CD4-positive, alpha-beta T cell treated with Interleukin-21 for 1 hour (primary cell): ENCODE results near the gene ICAM1.

Experiments
- DNase-seq: peaks from one replicate; pipeline ENCODE4 v3.0.0-alpha.2; 2020

ICAM1 gene

GRCh38 chr19:10295305-10295846 is 24.5 kb downstream of the ICAM1 start:
- DNase-seq, result peak; percentile 84

GRCh38 chr19:10295847-10296591 is 25.1 kb downstream of the ICAM1 start:
- no peak for DNase-seq

DNA sequence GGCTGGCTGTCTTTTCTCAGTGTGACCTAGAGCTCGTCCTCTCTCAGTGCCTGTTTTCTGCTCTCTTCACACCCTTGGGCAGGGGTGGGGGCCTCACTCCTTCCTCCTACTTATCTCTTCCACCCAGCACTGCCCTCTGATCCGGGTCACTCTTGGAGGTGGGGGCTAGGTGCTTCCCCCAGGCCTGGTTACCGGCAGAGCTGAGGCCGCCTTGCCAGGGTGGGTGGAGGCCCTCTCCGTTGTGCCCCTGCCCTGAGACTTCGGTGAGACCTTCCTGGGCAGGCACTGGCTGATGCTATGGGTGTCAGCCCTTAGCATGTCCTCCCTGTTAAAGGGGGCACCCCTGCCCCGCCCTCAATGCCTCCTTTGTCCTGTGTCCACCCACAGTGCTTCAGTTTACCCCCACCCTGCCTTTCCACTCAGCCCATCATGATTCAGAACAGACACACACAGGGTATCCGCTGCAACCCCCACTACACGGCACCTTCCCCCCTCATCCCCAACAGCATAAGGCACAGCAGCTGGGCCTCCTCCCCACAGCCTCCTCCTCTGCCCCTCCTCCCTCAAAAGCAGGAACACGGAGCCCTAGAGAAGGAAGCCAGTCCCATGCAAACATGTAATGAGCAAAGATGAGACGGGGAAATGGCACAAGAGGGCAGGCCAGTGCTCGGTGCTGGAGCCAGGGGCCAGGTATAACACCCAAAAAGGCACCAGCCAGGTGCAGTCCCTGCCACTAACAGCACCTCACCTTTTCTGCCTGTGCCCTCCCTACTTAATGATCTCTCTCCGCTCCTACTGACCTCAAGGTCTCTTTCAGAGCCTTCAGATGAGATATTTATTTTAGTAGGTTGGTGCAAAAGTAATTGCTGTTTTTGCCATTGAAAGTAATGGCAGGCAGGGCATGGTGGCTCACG is 28.9 kb downstream of the ICAM1 start:
- no peak for DNase-seq

- no peak for DNase-seq
Observed at GRCh38 chr19:10305139-10305806, 34.4 kb downstream of the ICAM1 start.

DNA sequence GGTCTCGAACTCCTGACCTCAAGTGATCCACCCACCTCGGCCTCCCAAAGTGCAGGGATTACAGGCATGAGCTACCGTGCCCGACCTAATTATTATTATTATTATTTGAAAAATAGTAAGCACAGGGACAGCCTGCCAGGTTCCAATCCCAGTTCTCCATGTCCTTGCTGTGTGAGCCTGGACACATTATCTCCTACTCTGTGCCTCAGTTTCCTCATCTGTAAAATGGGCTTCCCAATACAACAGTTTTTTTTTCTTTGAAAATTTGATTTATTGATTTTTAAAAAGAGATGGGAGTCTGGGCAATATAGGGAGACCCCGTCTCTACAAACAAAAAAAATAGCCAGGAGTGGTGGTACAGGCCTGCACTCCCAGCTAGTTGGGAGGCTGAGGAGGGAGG is 35.4 kb downstream of the ICAM1 start:
- DNase-seq, result no peak

GRCh38 chr19:10309423-10309822 is 38.5 kb downstream of the ICAM1 start, which contains the start of gene ZGLP1:
TSS of gene ZGLP1 (minus strand) at chr19:10309815.
- no peak for DNase-seq

DNA sequence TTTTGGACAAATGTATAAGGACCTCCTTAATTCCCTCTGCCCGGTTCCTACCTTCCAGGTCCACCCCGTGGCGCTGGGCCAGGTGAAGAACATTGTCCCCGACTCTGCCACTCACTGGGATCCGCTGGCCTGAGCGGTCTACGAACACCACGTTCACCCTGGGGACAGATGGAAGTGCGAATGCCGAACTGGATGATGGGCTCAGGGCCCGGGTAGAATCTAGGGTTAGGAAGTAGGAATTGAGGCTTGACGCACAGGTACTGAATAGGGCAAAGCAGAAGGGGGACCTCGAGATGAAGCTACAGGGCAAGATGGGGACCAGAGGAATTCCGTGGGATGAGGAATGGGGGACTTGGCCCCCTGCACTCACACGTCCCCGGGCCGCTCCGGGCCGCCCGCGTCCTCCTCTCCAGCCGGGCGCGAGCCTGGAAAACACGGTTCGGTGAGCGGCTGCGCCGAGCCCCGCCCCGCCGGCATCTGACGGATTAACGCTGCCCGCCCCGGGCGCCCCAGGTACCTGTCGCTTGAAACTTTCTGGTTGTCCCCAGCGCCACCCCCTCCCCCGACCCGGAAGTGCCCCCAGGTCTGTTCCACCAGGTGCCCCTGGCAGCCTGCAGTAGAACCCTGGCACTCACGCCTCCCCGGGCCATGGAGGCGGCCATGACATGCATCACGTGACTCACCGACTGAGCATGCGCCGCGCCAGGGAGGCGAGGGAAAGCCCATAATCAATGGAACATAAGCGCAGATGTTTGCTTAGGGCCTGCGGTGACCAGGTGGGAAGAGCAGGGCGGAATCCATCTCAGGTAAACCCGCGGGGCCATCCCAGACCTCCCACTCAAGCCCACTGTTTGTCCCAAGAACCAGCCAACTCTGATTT is 44.7 kb downstream of the ICAM1 start, which contains the start of gene FDX2:
TSS of gene FDX2 (minus strand) at position 681 of the 880 bp plus-strand sequence. CDS start at position 662, 19 bp downstream.
- peak; percentile 92 for DNase-seq

DNA sequence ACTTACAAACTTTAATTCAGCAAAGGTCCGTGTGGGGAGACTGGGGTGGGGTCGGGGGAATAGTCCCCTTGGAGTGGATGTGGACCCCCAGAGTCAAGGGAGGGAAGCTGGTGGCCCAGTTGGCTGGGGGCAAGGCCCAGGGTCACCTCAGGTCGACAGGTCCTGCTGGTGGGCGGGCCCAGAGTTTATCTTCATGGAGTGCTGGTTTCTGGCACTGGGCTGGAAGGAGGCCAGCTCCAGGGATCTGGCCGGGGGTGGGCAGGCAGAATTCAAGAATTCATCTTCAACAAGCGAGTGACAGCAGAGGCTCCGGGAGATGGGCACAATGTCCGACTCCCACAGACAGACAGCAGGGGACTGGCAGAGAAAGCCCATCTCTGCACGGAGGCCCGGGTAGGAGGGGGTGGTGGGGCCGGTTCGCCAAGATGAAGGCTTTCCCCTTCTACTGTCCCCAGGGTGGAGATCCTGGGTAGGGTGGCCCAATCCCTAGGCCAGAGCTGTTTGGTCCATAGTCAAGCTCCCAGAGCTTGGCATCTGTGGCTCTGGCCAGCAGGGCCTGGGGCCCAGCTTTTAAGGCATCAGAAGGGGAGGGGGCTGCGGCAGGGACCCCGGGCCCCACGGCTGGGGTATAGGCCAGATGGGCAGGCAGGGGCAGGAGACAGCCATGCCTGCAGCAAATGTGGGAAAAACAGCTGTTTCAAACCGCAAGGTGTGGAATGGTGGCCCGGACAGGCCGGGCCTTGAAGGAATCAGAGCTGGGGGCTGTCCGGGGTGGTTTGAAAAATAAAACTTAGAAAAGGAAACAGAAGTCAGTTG is 45.5 kb downstream of the ICAM1 start:
- no peak for DNase-seq

- DNase-seq, result no peak
Observed at GRCh38 chr19:10317045-10317856, 46.3 kb downstream of the ICAM1 start.

GRCh38 chr19:10317857-10318462 is 47.0 kb downstream of the ICAM1 start:
- DNase-seq, result no peak

GRCh38 chr19:10318807-10319682 is 48.1 kb downstream of the ICAM1 start:
- no peak for DNase-seq

DNA sequence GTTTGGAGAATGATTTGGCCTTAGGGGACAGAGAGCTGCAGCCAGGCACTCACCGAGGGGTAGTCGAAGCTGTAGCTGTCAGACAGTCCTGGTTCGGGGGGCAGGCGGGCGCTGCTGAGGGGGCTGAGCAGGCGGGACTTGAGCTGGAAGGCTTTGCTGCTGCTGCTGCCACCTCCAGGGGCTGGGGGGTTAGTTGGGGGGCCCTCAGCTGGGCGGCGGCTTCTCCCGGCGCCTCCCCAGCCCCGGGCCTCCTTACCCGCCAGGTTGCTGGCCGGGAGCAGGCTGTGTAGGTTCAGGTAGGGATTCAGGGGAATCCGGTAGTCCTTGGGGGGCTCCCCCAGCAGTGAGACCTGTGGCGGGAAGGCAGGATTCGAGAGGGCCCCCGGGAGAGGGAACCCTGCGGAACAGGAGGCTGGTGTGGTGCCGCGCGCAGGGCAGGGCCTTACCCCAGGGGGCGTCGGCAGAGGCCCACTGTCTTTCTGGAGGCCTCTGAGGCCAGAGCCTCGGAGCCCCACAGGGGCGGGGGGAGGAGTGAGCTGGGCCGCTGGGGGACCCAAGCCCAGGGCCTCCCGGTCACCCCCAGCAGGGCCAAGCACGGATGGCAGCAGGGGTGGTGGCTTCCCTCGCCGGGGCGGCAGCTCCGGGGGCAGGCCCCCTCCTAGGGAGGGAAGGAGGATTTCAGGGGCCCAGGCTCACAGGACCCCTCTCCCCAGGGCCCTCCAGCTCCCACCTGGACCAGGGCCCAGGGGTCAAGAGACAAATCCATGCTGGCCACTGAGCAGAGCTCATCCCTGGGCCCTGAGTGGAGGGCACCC is 49.9 kb downstream of the ICAM1 start:
- no peak for DNase-seq

DNA sequence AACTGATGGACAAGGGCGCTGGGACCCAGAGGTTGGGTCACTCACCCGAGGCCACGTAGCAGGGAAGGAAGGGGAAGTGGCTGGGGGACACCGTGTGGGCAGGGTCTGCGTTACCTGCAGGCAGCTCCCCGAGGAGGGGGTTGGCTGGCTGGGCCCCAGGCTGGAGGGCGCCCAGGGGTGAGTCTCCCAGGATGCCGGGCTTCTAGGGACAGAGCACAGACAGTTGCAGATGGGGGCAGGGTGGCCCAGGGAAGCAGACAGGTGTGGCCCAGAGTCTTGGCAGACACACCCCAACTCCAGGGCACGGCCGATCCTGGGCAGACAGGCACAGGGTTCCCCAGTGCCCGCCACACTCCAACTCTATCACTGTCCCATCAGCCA is 50.5 kb downstream of the ICAM1 start:
- DNase-seq, result no peak

- DNase-seq, result no peak
Observed at GRCh38 chr19:10321874-10322835, 51.2 kb downstream of the ICAM1 start.

- DNase-seq, result no peak
Observed at GRCh38 chr19:10325732-10326131, 54.8 kb downstream of the ICAM1 start.

DNA sequence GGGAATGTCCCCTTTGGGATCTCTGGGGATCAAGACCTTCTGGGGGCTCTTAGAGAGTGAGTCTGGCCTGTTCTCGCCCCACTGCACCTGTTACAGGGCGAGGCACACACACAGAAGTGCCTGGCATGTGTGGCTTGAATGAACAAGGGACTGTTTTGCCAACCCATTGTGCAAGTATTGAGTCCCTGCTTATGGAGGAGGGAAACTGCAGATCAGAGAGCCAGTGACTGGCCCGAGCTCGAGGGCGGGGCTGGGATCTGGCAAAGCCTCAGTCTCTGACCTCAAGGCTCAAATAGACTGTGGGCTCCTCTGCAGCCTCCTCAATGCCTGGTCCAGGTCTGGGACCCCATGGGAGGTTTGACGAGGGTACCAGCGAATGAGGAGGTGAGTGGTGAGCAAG is 56.9 kb downstream of the ICAM1 start:
- DNase-seq, result no peak
